Osteocyte (in vitro differentiated cells): Measurements from ENCODE around the gene METTL21A. TPM values are rescaled to one million over a fixed set of nuclear protein-coding genes. Genes with fewer than 3 reads are reported as not detected.
A peak's percentile ranks its signal among the peaks of the same experiment; 100 is the strongest.

Experiments used
- DNase-seq: peaks from one replicate; pipeline ENCODE4 v3.0.0; 2021; ENCODE audit warnings: mixed read lengths; ENCODE audit not compliant: unreplicated experiment; ENCODE audit errors: extremely low spot score
- H3K27ac Mint-ChIP-seq: one replicate; pipeline ENCODE4 v1.8.0; 2021; ENCODE audit warnings: mild to moderate bottlenecking, mixed read lengths; ENCODE audit not compliant: unreplicated experiment
- H3K27me3 Mint-ChIP-seq: one replicate; pipeline ENCODE4 v1.8.0; 2021; ENCODE audit warnings: mixed read lengths; ENCODE audit not compliant: unreplicated experiment
- H3K36me3 Mint-ChIP-seq: one replicate; pipeline ENCODE4 v1.8.0; 2021; ENCODE audit warnings: mixed read lengths; ENCODE audit not compliant: unreplicated experiment
- H3K4me1 Mint-ChIP-seq: one replicate; pipeline ENCODE4 v1.8.0; 2021; ENCODE audit warnings: mixed read lengths; ENCODE audit not compliant: unreplicated experiment
- H3K4me3 Mint-ChIP-seq: one replicate; pipeline ENCODE4 v1.8.0; 2021; ENCODE audit warnings: mild to moderate bottlenecking, moderate library complexity, mixed read lengths; ENCODE audit not compliant: unreplicated experiment
- H3K9me3 Mint-ChIP-seq: one replicate; pipeline ENCODE4 v1.8.0; 2021; ENCODE audit warnings: mixed read lengths; ENCODE audit not compliant: unreplicated experiment
- CTCF ChIP-seq: fragments of 200-600 bp; sonication (generic); IDR thresholded peaks from 2 replicates; pipeline ENCODE4 v1.5.0; 2021; ENCODE audit warnings: antibody characterized with exemption, mild to moderate bottlenecking, moderate library complexity
- total RNA-seq: library from RNA; stranded (reverse); gene quantifications from 2 replicates; pipeline ENCODE4 v1.2.1, GENCODE V29; 2021

The METTL21A gene
- total RNA-seq, 1 donor from 2014 or later: 18.7 TPM

DNA sequence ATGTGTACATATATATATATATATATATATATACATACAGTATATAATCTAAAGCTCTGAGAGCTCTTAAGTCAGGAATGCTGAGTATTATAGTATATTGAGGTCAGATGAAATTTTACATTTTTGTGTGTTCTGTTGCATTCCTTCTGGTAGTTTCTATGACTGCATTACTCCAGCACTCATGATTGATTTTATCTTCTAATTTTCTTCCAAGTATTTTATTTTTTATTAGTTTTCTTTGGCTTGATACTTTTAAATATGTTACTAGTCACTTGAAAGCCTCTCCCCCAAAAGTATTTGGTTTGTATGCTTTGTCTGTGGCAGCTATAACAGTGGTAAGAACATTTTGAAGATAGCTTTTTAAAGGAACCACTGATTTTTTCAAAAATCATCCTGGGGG lies 25.0 kb downstream of the METTL21A start:
- Mint-ChIP-seq H3K9me3 (no peaks in the 10 kb centered on the region), H3K36me3 (peaks cover 34% of the 10 kb centered on the region), H3K4me3 (no peak overlapping the region), H3K27me3 (no peaks in the 10 kb centered on the region), H3K27ac (no peak overlapping the region), H3K4me1 (peaks cover 5% of the 10 kb centered on the region)
- no peak for TF ChIP-seq CTCF
- no peak for DNase-seq

DNA sequence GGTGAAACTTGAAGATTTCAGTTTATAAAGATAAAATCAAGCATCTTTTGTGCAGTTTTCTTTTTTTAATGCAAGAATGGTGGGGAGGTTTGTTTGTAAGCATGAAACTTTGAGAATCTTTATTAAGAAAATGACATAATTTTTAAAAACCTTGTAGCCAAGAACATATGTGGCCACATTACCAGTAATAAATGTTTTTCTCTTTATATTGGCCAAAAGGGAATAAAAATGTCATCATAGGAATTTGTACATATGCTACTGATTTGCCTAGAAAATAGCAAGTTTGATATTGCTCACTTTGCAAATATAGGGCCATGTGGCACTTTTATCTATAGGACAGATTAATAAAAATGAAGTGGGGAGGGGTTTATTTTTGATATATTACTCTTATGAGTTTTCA lies 25.6 kb downstream of the METTL21A start:
- H3K27ac Mint-ChIP-seq: peak overlapping the region; percentile 48
- H3K4me3 Mint-ChIP-seq: no peak overlapping the region
- peaks cover 36% of the 10 kb centered on the region for H3K36me3 Mint-ChIP-seq
- no peak for TF ChIP-seq CTCF
- H3K9me3 Mint-ChIP-seq: no peaks in the 10 kb centered on the region
- no peak for DNase-seq
- H3K4me1 Mint-ChIP-seq: peaks cover 5% of the 10 kb centered on the region
- H3K27me3 Mint-ChIP-seq: no peaks in the 10 kb centered on the region

DNA sequence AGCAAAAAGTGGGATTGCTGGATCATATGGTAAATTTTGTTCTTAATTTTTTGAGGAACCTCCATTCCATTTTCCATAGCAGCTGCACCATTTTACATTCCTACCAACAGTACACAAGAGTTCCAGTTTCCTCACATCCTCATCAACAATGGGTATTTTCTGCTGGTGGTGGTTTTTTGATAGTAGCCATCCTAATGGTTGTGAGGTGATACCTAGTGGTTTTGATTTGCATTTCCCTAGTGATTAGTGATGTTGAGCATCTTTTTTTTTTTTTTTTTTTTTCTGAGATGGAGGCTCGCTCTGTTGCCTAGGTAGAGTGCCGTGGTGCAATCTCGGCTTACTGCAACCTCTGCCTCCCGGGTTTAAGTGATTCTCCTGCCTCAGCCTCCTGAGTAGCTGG lies 30.5 kb downstream of the METTL21A start:
- Mint-ChIP-seq H3K27ac (no peak overlapping the region), H3K36me3 (peaks cover 55% of the 10 kb centered on the region), H3K9me3 (peaks cover 12% of the 10 kb centered on the region), H3K27me3 (no peaks in the 10 kb centered on the region), H3K4me3 (no peak overlapping the region), H3K4me1 (peaks cover 2% of the 10 kb centered on the region)
- TF ChIP-seq CTCF: no peak
- DNase-seq: no peak

DNA sequence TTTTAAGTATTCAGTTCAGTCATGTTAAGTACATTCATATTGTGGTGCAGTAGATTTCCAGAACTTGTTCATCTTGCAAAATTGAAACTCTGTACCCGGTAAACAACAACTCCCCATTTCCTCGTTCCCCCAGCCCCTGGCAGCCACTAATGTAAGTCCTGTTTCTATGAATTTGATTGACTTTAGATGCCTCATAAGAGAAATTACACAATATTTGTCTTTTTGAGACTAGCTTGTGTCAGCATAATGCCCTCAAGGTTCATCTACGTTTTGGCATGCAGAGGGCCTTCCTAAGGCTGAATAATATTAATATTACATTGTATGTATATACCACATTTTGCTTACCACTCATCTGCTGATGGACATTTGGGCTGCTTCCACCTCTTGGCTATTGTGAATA lies 30.9 kb downstream of the METTL21A start:
- TF ChIP-seq CTCF: no peak
- no peak overlapping the region for H3K27ac Mint-ChIP-seq
- H3K27me3 Mint-ChIP-seq: no peaks in the 10 kb centered on the region
- H3K36me3 Mint-ChIP-seq: peaks cover 55% of the 10 kb centered on the region
- no peaks in the 10 kb centered on the region for H3K4me1 Mint-ChIP-seq
- peaks cover 12% of the 10 kb centered on the region for H3K9me3 Mint-ChIP-seq
- no peak overlapping the region for H3K4me3 Mint-ChIP-seq
- DNase-seq: no peak

- H3K4me3 Mint-ChIP-seq: no peak overlapping the region
- no peaks in the 10 kb centered on the region for H3K4me1 Mint-ChIP-seq
- no peak for TF ChIP-seq CTCF
- H3K27ac Mint-ChIP-seq: no peak overlapping the region
- peaks cover 63% of the 10 kb centered on the region for H3K36me3 Mint-ChIP-seq
- no peaks in the 10 kb centered on the region for H3K27me3 Mint-ChIP-seq
- no peak for DNase-seq
- peaks cover 12% of the 10 kb centered on the region for H3K9me3 Mint-ChIP-seq
These were observed 31.9 kb downstream of the METTL21A start for GRCh38 chr2:207593277-207593676.
